ENCODE measurements around the gene NUP188. TPM values are rescaled to one million over a fixed set of nuclear protein-coding genes. Genes with fewer than 3 reads are reported as not detected.

The NUP188 gene, protein sequence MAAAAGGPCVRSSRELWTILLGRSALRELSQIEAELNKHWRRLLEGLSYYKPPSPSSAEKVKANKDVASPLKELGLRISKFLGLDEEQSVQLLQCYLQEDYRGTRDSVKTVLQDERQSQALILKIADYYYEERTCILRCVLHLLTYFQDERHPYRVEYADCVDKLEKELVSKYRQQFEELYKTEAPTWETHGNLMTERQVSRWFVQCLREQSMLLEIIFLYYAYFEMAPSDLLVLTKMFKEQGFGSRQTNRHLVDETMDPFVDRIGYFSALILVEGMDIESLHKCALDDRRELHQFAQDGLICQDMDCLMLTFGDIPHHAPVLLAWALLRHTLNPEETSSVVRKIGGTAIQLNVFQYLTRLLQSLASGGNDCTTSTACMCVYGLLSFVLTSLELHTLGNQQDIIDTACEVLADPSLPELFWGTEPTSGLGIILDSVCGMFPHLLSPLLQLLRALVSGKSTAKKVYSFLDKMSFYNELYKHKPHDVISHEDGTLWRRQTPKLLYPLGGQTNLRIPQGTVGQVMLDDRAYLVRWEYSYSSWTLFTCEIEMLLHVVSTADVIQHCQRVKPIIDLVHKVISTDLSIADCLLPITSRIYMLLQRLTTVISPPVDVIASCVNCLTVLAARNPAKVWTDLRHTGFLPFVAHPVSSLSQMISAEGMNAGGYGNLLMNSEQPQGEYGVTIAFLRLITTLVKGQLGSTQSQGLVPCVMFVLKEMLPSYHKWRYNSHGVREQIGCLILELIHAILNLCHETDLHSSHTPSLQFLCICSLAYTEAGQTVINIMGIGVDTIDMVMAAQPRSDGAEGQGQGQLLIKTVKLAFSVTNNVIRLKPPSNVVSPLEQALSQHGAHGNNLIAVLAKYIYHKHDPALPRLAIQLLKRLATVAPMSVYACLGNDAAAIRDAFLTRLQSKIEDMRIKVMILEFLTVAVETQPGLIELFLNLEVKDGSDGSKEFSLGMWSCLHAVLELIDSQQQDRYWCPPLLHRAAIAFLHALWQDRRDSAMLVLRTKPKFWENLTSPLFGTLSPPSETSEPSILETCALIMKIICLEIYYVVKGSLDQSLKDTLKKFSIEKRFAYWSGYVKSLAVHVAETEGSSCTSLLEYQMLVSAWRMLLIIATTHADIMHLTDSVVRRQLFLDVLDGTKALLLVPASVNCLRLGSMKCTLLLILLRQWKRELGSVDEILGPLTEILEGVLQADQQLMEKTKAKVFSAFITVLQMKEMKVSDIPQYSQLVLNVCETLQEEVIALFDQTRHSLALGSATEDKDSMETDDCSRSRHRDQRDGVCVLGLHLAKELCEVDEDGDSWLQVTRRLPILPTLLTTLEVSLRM (N-terminal part only)
- 45.6 and 94.3 TPM in 2 replicates for total RNA-seq

DNA sequence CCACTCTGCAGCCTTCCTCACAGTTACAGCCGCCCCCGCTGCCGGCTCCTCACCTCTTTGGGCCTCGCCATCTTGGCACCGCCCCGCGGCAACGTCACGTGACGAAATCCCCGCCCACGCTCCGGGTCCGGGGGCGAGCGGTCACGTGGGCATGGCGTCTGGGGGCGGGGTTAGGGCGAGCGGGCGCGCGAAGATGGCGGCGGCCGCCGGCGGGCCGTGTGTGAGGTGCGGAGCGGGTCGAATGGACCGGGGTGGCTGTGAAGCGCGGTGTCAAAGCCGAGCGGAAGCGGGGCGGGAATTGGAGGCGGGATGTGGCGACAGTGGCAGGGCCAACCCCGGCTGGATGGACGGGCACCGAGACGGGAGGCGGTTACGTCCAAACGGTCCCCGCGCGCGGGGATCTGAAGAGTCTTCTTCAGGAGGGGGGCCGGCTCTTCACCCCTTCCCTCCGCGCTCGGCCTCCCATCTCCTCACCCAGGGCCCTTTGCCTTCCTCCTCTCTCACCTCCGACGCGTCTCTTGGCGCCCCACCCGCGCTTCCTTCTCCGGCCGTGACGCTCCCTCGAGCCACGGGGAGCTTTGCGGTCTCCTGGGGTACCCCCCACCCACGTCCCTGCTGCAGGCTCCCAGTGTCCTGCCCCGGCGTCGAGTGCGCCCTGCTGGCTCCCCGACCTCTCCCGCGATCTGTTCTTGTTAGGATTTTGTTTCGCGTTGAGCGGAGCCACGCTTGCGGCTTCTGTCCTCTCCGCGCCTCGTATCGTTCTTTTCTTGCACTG lies at the start of gene NUP188, which contains the start of gene DOLK:
NUP188 (plus strand) TSS at position 173 of the 775 bp plus-strand sequence; CDS start at position 194, 21 bp downstream.
DOLK (minus strand) TSS at position 77 of the 775 bp plus-strand sequence. CDS start 300 bp downstream, outside the sequence.
- peak; percentile 96 for DNase-seq

DNA sequence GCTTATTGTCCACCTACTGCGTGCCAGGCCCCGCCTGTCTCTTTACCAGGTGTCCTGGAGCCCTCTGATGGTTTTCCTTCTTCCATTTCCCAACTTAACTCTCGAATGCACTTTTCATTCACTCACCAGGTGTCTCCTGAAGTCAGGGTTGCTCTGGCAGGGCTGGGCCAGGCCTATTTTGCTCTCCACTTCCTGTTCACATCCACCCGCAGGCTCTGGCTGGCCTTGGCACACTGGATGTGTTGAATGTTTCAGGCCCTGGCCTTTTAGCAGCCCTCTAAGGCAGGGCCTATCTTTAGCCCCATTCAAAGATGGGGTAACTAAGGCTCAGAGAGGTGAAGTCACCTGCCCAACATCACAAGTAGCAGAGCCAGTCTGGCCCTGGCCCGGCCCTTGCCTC lies 49.1 kb upstream of the NUP188 start:
- DNase-seq, result no peak

DNA sequence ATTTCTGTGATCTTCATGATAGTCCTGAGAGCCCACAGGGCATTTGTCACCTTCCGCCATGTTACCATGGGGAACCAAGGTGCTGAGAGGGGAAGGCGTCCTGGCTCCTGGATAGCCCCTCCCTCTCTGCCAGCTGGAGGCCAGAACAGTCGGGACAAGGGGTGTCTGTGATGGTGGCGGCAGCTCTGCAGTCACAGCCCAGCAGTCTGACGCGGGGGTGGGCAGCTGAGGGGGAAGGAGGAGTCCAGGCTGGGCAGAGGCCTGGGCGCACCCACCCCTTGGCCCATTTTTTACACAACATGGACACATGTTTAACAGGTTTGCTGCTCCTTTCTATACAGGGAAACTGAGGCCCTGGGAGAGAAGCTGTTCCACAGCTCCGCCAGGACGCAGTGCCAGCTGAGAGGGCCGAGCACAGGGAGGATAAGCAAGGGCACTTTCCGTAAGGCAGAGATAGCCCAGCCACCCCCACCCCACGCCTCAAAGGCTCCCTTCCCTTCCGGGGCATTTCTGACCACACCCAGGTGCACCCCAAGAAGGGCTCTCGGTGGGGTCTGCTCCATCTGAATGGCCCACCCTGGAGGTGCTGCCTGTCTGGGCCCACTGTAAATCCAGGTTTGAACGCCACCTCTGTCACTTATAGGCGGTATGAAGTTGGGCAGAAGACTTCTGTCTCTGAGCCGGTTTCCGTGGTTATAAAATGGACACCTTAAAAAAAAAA lies 48.5 kb upstream of the NUP188 start:
- no peak for DNase-seq

DNA sequence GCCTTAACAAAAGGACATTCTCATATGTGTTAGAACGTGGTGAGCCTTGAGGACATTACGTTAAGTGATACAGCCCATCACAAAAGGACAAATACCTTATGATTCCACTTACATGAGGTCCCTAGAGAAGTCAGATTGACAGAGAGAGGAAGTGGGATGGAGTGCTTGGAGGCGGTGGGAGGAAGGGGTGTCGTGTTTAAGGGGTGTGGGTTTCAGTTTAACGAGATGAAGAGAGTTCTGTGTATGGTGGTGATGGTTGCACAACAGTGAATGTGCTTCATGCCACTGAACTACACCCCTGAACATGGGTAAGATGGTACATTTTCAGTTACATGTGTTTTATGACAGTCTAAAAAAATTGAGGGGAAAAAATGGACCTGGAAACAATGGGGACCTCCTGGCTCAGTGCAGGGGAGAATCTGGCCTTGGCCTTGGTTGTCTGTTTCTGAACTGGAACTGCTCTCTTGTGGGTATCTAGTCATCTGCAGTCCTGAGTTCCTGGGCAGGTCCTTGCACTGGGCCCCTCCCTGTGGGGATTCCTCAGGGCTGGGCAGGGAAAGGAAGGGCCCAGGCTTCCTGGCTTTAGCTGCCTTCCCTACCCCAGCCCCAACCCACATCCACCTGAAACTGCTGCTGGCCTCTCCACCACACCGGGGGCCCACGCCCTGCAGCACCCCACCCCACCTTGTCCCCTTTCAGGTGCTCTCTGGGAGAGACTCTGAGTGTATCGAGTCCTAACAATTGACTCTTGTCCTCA lies 47.8 kb upstream of the NUP188 start:
- no peak for DNase-seq

DNA sequence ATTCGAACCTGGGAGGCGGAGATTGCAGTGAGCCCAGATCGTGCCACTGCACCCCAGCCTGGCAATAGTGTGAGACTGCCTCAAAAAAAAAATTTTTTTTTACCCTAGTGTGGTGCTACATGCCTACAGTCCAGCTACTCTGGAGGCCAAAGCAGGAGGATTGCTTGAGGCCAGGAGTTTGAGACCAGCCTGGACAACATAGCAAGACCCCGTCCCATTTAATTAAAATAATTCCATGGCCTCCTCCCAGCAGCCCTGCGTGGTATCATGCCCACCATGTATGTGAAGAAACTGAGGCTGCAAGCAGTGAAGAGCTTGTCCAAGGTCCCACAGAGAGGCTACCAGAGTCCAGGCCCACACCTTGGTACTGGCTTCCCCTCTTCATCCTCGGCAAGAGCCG lies 46.1 kb upstream of the NUP188 start:
- DNase-seq, result no peak

DNA sequence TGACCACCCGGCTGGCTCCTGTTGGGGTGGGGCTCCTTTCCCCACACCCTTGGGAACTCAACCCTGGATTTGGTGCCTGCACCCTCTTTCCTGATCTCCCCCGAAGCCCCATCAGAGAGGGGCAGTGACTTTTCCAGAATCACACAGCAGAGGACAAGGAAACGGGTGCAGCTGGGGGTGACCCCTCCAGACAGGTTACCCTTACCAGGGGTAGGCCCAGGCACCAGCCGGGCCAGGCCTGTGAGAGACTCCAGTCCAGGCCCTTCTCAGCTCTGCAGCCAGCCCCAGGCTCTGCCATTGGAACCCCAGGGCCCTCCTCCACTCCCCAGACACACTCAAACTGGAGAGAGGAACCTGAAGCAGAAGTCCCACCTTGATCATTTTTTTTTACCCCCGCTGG lies 45.7 kb upstream of the NUP188 start:
- DNase-seq, result no peak

DNA sequence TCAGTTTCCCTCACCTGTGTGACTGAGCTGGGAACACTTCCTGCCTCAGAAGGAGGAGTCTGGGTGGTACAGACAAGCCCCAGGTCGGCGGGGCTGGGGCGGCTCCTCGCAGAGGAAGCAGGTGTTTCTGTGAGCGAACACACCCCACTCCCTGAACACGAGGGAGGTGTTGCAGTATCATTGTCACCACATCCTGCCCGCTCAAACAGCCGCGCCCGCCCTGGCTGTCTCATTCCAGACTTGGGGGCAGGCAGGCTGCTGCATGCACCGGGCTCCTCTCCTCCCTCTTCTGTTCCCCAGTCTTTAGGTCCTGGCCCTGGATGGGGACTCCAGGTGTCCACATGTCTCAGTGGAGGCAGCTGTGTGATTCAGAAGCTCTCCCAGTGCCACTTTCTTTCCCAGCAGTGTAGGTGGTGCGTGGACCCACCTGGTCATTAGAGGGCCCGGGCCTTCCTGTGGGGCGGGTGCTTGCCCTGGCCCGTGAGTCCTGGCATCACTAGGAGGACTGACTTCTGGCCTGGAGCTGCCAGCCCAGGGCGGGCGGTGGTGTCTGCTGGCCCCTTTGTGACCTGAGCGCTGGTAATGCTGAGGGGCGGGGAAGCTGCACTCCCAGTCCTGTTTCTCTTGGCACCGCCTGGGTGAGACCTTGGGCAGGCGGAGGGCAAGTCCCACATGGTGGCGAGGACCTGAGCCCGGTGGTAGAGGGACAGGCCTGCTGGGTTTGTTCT lies 45.0 kb upstream of the NUP188 start:
- DNase-seq, result no peak

DNA sequence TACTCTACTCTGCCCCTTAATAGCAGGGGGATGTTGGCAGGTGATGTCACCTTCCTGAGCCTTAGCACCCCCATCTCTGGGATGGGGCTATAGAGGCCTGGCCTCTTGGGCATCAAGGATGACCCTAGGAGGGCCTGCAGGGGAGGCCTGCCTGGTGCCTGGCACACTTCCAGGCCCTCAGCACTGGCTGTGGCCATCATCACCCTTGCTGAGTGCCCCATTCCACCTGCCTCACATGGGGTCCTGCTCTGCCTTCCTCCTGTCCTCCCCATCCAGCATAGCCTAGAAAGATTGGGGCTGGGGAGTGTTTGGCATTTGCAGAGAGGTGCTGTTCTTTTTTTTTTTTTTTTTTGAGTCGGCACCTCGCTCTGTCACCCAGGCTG lies 44.4 kb upstream of the NUP188 start:
- no peak for DNase-seq

DNA sequence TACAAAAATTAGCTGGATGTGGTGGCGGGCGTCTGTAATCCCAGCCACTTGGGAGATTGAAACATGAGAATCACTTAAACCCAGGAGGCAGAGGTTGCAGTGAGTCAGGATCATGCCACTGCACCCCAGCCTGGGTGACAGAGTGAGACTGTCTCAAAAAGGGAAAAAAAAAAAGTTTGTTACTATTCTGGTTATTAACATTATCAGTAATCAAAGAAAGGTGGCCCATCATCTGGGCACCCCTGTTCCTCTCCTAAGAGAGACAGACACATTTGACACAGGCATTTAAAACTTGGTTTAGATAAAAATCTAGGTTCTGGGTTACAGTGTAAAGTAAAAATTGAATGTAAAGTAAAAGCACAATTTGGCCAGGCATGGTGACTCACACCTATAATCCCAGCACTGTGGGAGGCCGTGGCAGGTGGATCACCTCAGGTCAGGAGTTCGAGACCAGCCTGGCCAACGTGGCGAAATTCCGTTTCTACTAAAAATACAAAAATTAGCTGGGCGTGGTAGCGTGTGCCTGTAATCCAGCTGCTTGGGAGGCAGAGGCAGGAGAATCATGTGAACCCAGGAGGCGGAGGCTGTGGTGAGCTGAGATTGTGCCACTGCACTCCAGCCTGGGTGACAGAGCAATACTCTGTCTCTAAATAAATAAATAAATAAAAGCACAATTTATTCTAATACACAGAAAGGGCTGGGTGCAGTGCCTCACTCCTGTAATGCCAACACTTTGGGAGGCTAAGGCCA lies 43.5 kb upstream of the NUP188 start:
- DNase-seq, result no peak

DNA sequence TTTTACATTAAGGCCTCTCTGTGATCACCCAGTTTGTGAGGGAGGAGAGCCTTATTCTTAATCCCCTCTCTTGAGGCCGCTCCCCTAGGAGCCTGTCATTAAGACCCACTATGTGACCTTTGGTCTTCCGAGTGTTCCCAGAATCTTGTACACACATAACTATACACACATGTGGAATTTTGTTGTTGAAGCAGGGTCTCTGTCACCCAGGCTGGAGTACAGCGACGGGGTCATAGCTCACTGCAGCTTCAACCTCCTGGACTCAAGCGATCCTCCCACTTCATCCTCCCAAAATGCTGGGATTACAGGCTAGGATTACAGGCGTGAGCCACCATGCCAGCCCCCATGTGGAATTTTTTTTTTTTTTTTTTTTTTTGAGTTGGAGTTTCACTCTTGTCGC lies 41.5 kb upstream of the NUP188 start:
- no peak for DNase-seq

DNA sequence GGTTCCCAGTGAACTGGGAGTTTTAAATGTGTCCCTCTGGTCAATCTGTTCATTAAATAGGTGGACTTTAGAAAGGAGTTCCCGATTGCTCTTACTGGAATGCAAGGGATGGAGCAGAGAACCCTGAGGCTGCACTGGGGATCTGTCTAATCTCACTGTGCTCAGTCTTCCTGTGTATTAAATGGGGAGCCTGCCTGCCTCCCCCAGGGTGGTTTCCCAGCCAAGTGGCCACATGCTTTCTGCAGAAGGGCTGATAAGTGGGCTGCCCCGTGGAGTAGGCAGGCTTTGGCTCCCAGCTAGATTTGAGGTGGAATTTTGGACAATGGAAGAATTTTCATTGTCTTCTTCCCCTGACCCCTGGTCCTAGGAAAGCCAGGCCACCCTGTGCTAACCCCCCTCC lies 40.8 kb upstream of the NUP188 start:
- DNase-seq, result no peak

DNA sequence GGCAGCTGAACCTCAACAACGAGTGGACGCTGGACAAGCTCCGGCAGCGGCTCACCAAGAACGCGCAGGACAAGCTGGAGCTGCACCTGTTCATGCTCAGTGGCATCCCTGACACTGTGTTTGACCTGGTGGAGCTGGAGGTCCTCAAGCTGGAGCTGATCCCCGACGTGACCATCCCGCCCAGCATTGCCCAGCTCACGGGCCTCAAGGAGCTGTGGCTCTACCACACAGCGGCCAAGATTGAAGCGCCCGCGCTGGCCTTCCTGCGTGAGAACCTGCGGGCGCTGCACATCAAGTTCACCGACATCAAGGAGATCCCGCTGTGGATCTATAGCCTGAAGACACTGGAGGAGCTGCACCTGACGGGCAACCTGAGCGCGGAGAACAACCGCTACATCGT lies 39.1 kb upstream of the NUP188 start:
- no peak for DNase-seq

DNA sequence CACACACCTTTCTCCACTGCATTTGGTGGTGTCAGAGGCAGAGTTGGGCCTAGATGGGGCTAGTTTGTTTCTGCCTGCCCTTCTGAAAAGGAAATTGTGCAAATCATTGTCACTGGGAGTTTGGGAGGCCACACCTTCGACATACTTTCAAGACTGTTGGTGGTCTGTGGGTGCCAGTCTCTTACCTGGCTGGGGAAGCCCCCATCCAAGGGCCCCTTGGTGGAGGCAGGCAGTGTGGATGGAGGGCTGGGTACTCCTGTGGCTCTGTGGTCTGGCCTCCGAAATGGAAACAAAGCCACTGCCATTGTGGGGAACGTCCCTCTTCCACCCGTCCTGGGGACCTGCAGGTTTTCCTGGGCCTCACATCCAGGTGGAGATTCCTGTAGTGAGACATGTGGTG lies 37.6 kb upstream of the NUP188 start:
- no peak for DNase-seq

DNA sequence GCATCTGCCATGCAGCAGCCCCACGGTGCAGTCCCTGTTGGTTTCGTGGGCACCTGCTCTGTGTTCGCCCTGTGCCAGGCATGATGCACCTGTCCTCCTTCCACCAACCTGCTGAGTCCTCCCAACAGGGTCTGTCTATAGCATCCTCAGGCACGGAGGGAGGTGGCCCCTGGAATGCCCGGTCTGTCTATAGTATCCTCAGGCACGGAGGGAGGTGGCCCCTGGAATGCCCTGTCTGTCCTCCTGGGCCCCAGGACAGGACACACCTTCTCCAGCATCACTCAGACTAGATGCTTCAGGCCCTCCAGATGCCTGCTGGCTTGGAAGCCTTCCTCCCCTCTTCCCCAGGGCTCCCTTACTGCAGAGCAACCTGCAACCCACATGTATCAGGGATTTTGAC lies 36.6 kb upstream of the NUP188 start:
- DNase-seq, result no peak

DNA sequence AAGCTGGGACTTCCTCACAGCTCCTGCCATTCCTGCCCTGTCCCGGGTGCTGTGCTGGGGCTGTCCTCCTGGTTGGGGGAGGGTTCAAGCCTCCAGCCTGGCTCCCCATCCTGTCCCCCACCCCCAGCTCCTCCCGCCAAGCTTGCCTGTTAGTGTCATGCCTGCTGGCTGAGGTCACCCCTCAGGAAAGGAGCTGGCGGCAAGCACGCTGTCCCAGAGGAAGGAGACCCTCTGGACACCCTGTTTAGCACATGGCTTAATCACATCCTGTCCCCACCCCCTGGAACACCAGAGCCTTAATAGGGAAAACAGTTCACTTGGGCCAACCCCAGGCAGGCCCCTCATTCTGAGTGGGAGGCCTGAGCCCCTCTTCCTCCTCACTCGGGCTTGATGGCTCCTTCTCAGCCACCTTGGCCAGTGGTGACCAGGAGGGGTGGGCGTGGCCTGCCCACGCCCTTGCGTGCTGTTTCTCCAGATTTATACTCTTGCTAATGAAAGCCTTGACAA lies 35.9 kb upstream of the NUP188 start:
- DNase-seq, result peak; percentile 87

DNA sequence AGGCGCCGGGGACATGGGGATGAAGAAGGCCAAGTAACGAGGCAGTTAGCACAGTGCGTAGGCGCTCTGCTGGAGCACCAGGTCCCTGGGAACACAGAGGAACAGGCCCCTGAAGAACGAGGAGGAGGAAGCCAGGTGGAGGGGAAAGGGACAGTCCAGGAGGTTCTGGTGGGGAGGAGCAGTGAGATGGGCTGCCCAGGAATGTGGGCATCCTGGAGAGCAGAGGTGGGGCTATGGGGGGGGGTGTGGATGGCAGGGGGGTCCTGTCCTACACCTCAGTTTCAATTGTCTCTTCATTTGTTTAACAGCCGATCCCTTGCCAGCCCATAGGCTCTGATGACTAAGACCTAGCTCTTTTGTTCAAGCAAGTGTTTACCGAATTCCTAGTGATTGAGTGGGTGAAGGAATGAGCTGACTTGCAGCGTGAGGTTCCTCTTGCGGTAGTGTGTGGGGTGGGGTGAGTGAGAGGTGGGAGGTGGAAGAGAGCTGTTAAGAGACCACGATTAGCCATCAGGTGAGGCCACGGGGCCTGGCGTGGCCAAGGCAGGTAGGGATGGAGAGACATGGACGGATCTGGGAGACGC lies 35.1 kb upstream of the NUP188 start:
- DNase-seq, result peak; percentile 90

DNA sequence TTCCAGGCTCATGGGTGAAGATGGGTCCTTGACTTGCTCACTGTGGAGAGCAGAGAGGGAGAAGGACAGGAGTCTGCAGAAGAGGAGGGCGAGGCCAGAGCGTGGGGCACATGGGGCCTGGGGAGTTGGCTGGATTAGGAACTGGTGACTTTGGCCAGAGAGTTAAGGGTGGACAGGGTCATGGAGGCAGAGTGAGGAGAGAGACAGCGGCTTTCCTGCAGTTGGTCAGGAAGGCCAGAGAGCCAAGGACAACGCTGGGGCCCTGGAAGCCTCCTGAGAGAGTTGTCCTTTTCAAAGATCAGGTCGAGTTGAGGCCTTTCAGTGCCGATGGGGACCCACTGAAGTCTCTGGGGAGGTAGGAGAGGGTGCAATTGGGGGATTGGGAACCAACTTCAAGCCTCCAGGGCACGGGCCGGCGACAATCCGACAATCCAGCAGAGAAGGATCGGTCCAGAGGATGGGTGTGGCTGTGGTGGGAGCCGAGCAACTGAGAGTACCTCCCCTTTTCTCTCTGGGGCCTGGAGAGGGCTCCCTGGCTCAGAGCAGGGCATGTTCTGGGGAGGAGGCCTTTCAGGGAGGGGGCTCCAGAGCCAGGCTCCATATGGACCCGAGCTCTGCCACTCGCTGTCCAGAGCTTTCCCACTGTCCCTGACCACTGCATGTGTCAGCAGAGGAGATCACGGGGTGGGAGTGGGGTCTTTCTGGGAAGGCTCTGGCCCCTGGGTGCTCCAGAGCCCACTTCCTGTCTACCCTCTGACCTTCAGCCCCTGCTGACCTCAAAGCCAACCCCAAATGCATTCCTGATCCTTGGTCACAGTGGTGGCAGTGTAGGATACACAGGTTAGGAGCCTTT lies 34.2 kb upstream of the NUP188 start:
- DNase-seq, result no peak

Measured in dermis blood vessel endothelial cell (primary cell).